Pancreas (tissue), 10 donors: ENCODE data around the gene BTBD9. TPM values are rescaled to one million over a fixed set of nuclear protein-coding genes. Genes with fewer than 3 reads are reported as not detected.

Experiments used
- ATAC-seq, 4 donors: fragments of 200-7000 bp; cut with Tn5 transposase; one replicate each; pipeline versions ENCODE4 v1.8.0 to v1.9.1; 2020; ENCODE audit warnings: mild to moderate bottlenecking in 4 of 4, moderate library complexity in 4 of 4
- DNase-seq, 6 donors: peaks; one replicate each; pipeline ENCODE4 v3.0.0-alpha.2; 2020
- FAIRE-seq: peaks from 2 replicates; lab custom pipeline; 2012; peaks lifted over from hg19 to GRCh38; lab: Jason Lieb, UNC
- H3K27ac ChIP-seq, 4 donors: fragments of 200-600 bp; sonication (generic); 1 replicate in 3 of 4; 2 replicates in 1 of 4; pipeline versions ENCODE4 v1.5.0 to v1.8.0; 2020
- H3K27me3 ChIP-seq, 4 donors: fragments of 200-600 bp; one replicate each; pipeline ENCODE4 v1.8.0; 2021
- H3K36me3 ChIP-seq, 3 donors: fragments of 200-600 bp; sonication (generic) in 1 of 3; one replicate each; pipeline versions ENCODE4 v1.5.0 to v1.8.0; 2020 to 2021
- H3K4me1 ChIP-seq, 3 donors: fragments of 200-600 bp; one replicate each; pipeline ENCODE4 v1.8.0; 2021
- H3K4me3 ChIP-seq, 4 donors: fragments of 200-600 bp; sonication (generic) in 2 of 4; one replicate each; pipeline versions ENCODE4 v1.5.0 to v1.8.0; 2020 to 2021
- H3K9me3 ChIP-seq, 4 donors: fragments of 200-600 bp; one replicate each; pipeline ENCODE4 v1.8.0; 2021
- WGBS, 2 donors: extraction: QIAGEN DNeasy Blood & Tissue Kit; methylation state at CpG; one replicate each; pipeline ENCODE4 v1.1.7; 2013; 5-methylcytosine and 5-hydroxymethylcytosine counted together
- intact Hi-C, 3 donors: fragments of 100-400 bp; cut with DNase I; formaldehyde crosslinking; loops; one replicate each; pipeline versions ENCODE4 v1.11.1 to v1.14.2; 2022
- polyA plus RNA-seq, 2 donors: library from polyadenylated mRNA; stranded (reverse); fragments of 200-250 nt; gene quantifications; one replicate each; pipeline ENCODE4 v1.2.3, GENCODE V29; 2013
- total RNA-seq, 6 donors: library from RNA; stranded (reverse); fragmentation: NEBNext Ultra II Directional in 4 of 6; extraction: Animal tissue kit (Norgen Biotek cat#: 25700) in 4 of 6; gene quantifications; one replicate each; pipeline versions ENCODE4 v1.2.1 to v1.2.4, GENCODE V29; 2021 to 2023
- TF ChIP-seq, protein P1 (sequence below), 4 donors: fragments of 200-600 bp; sonication (generic) in 3 of 4; IDR thresholded peaks; one replicate each; pipeline versions ENCODE4 v1.5.0 to v1.8.0; 2021; ENCODE audit warnings: antibody characterized with exemption in 4 of 4
- donor health status: healthy with polysubstance abuse.
- donor health status: DM: no; HTN: no; CAD: no; lungs with moderate emphysema.
- donor health status: DM: no; HTN: no; CAD: no.
- donor health status: control.
- donor health status: control.
- donor health status: Bipolar disorder and iron deficiency.
- donor health status: DM: yes; HTN: yes; CAD: no.
- donor health status: DM: no; HTN: no; CAD: no.
- donor health status: DM: no; HTN: no; CAD: no.
- donor health status: DM: yes; HTN: yes; CAD: no.

BTBD9 gene
- total and polyA plus RNA-seq, 8 donors = 2.2 to 11.0 (median 7.1) TPM

- peaks cover 0 to 5% (median 0%) of the 10 kb centered on the region in 3 donors for H3K36me3 ChIP-seq
- TF ChIP-seq, protein P1, sequence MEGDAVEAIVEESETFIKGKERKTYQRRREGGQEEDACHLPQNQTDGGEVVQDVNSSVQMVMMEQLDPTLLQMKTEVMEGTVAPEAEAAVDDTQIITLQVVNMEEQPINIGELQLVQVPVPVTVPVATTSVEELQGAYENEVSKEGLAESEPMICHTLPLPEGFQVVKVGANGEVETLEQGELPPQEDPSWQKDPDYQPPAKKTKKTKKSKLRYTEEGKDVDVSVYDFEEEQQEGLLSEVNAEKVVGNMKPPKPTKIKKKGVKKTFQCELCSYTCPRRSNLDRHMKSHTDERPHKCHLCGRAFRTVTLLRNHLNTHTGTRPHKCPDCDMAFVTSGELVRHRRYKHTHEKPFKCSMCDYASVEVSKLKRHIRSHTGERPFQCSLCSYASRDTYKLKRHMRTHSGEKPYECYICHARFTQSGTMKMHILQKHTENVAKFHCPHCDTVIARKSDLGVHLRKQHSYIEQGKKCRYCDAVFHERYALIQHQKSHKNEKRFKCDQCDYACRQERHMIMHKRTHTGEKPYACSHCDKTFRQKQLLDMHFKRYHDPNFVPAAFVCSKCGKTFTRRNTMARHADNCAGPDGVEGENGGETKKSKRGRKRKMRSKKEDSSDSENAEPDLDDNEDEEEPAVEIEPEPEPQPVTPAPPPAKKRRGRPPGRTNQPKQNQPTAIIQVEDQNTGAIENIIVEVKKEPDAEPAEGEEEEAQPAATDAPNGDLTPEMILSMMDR (IDR thresholded peaks at IDR 0.05) = no peak
- intact Hi-C loops = no loop called here
- FAIRE-seq = no peak
- no peak overlapping the region for H3K4me3 ChIP-seq
- WGBS, 2 donors = 92 to 97% methylated on average over 7 of the region's 7 CpGs
- ATAC-seq = no peak
- no peaks in the 10 kb centered on the region for H3K27me3 ChIP-seq
- no peak overlapping the region for H3K27ac ChIP-seq
- no peak for DNase-seq
- no peaks in the 10 kb centered on the region for H3K9me3 ChIP-seq
- H3K4me1 ChIP-seq = peaks cover 8 to 11% (median 10%) of the 10 kb centered on the region in 3 donors
Observed at GRCh38 chr6:38678178-38678760, 38.5 kb upstream of the BTBD9 start.

GRCh38 chr6:38676974-38677544 lies 37.3 kb upstream of the BTBD9 start:
- ATAC-seq (peak in 2 of 4 donors; percentile 49 to 53), DNase-seq (no peak), FAIRE-seq (no peak)
- WGBS, 2 donors = 13% methylated on average over 1 of the region's 1 CpG
- TF ChIP-seq, protein P1 (IDR thresholded peaks at IDR 0.05) = no peak
- Histone ChIP-seq H3K27me3 (no peaks in the 10 kb centered on the region), H3K9me3 (no peaks in the 10 kb centered on the region), H3K27ac (no peak overlapping the region), H3K4me1 (peaks cover 8 to 11% (median 10%) of the 10 kb centered on the region in 3 donors), H3K4me3 (no peak overlapping the region), H3K36me3 (peaks cover 0 to 5% (median 0%) of the 10 kb centered on the region in 3 donors)
- intact Hi-C loops = no loop called here

GRCh38 chr6:38676236-38676973 lies 36.7 kb upstream of the BTBD9 start:
- peaks cover 0 to 5% (median 0%) of the 10 kb centered on the region in 3 donors for H3K36me3 ChIP-seq
- H3K27ac ChIP-seq = no peak overlapping the region
- ATAC-seq = peak in 2 of 4 donors; percentile 30 to 36
- FAIRE-seq = no peak
- 24 to 26% methylated on average over 2 of the region's 2 CpGs for WGBS, 2 donors
- no peaks in the 10 kb centered on the region for H3K27me3 ChIP-seq
- DNase-seq = no peak
- intact Hi-C loops = no loop called here
- TF ChIP-seq, protein P1 (IDR thresholded peaks at IDR 0.05) = no peak
- no peaks in the 10 kb centered on the region for H3K9me3 ChIP-seq
- H3K4me3 ChIP-seq = no peak overlapping the region
- peaks cover 8 to 11% (median 10%) of the 10 kb centered on the region in 3 donors for H3K4me1 ChIP-seq

GRCh38 chr6:38673397-38674165 lies 33.9 kb upstream of the BTBD9 start:
- no peaks in the 10 kb centered on the region for H3K27me3 ChIP-seq
- peak in 3 of 4 donors; percentile 55 to 81 (median 78) for ATAC-seq
- no peaks in the 10 kb centered on the region for H3K9me3 ChIP-seq
- no peak for FAIRE-seq
- H3K36me3 ChIP-seq = peaks cover 0 to 5% (median 0%) of the 10 kb centered on the region in 3 donors
- DNase-seq = no peak
- intact Hi-C loops = no loop called here
- no peak overlapping the region for H3K4me3 ChIP-seq
- 12 to 19% methylated on average over 9 of the region's 9 CpGs for WGBS, 2 donors
- TF ChIP-seq, protein P1 (IDR thresholded peaks at IDR 0.05) = no peak
- peak overlapping the region in 1 of 4 donors; percentile 8 for H3K27ac ChIP-seq
- peaks cover 8 to 11% (median 10%) of the 10 kb centered on the region in 3 donors for H3K4me1 ChIP-seq
